ENCODE results near the gene MBD4. TPM values are rescaled to one million over a fixed set of nuclear protein-coding genes. Genes with fewer than 3 reads are reported as not detected.

Gene MBD4
- total RNA-seq, 1 experiment from 2014 or later = 15.7 TPM

DNA sequence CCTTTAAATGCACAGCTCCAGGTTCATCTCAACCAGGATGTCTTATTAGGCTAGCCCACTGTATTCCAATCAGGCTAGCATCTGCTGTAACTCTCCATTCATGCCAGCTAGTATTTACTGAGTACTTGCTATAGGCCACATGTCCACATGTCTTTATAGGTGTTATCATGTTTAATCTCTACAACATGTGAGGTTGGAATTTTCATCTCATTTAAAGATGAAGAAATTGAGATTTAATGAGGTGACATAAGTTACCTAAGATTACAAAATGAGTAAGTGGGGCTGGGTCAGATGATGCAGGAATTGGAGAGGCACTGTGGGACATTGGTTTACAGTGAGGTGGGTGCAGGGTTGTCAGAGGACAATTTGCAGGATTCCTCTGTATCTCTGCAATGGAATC lies 3.2 kb upstream of the MBD4 start (continued):
- TF ChIP-seq, protein P1, sequence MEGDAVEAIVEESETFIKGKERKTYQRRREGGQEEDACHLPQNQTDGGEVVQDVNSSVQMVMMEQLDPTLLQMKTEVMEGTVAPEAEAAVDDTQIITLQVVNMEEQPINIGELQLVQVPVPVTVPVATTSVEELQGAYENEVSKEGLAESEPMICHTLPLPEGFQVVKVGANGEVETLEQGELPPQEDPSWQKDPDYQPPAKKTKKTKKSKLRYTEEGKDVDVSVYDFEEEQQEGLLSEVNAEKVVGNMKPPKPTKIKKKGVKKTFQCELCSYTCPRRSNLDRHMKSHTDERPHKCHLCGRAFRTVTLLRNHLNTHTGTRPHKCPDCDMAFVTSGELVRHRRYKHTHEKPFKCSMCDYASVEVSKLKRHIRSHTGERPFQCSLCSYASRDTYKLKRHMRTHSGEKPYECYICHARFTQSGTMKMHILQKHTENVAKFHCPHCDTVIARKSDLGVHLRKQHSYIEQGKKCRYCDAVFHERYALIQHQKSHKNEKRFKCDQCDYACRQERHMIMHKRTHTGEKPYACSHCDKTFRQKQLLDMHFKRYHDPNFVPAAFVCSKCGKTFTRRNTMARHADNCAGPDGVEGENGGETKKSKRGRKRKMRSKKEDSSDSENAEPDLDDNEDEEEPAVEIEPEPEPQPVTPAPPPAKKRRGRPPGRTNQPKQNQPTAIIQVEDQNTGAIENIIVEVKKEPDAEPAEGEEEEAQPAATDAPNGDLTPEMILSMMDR (IDR thresholded peaks at IDR 0.05 in 2 of 3, conservative IDR thresholded peaks at IDR 0.05 in 1 of 3; ENCODE audit: borderline replicate concordance in 1 of 3, insufficient read depth in 1 of 3, low read depth in 2 of 3, low read length in 2 of 3) = no peak
- TF ChIP-seq EZH2 (IDR thresholded peaks at IDR 0.05) (no peak), ATF3 (IDR thresholded peaks at IDR 0.05) (no peak), ZFX (IDR thresholded peaks at IDR 0.05) (no peak)

GRCh38 chr3:129442486-129442885 lies 2.7 kb upstream of the MBD4 start:
- no peak overlapping the region for H3K4me3 ChIP-seq (replicated peaks in 1 of 2; ENCODE audit: low read depth in 1 of 2, low read length in 2 of 2)
- H2AFZ ChIP-seq (ENCODE audit: low read depth, low read length, poor library complexity, severe bottlenecking) = no peak overlapping the region
- H3K27ac ChIP-seq (ENCODE audit: low read depth, low read length) = no peak overlapping the region
- H3K27me3 ChIP-seq (ENCODE audit: insufficient read depth, low read length) = no peaks in the 10 kb centered on the region
- peaks cover 9 to 18% of the 10 kb centered on the region in 2 experiments; a peak in 3 of 4 replicates for H3K4me1 ChIP-seq (ENCODE audit: control insufficient read depth in 1 of 2, insufficient read depth in 2 of 2, low read length in 2 of 2)
- H3K36me3 ChIP-seq (ENCODE audit: control insufficient read depth in 1 of 2, insufficient read depth in 2 of 2, low read length in 2 of 2) = peaks cover 0 to 4% of the 10 kb centered on the region in 2 experiments; a peak in 2 of 4 replicates
- H3K9ac ChIP-seq (ENCODE audit: low read length) = no peak overlapping the region
- H4K20me1 ChIP-seq (ENCODE audit: insufficient read depth) = no peaks in the 10 kb centered on the region
- ATAC-seq (no peak), DNase-seq (ENCODE audit: low read depth, low spot score) (no peak)
- CTCF ChIA-PET = no interaction called here
- RAD21 ChIA-PET (ENCODE audit: low non-redundant PET in 1 of 2, low total read pairs in 2 of 2, uncharacterized antibody in 2 of 2, unreplicated experiment in 2 of 2) = no interaction called here
- no peaks in the 10 kb centered on the region for H3K9me2 ChIP-seq (ENCODE audit: insufficient read depth)
- intact Hi-C loops (cut with micrococcal nuclease) = no loop called here
- BruUV-seq (replicated peaks) = no TSS peak
- TF ChIP-seq TCF7L2 (IDR thresholded peaks at IDR 0.05; ENCODE audit: borderline replicate concordance, extremely low read depth, insufficient read depth, insufficient read length) (no peak), POLR2AphosphoS5 (IDR thresholded peaks at IDR 0.05; ENCODE audit: low read depth, low read length) (no peak), ATF3 (IDR thresholded peaks at IDR 0.05) (no peak), SP1 (IDR thresholded peaks at IDR 0.05; ENCODE audit: low read depth) (no peak), ZFX (IDR thresholded peaks at IDR 0.05) (no peak), POLR2A (IDR thresholded peaks at IDR 0.05; ENCODE audit: borderline replicate concordance, extremely low read depth, insufficient read depth, insufficient read length) (no peak), SRF (IDR thresholded peaks at IDR 0.05; ENCODE audit: low read depth) (no peak), EZH2 (IDR thresholded peaks at IDR 0.05) (no peak), JUND (IDR thresholded peaks at IDR 0.05) (no peak), SIN3A (IDR thresholded peaks at IDR 0.05; ENCODE audit: low read depth) (no peak), MAX (IDR thresholded peaks at IDR 0.05) (no peak), ZNF274 (IDR thresholded peaks at IDR 0.05; ENCODE audit: low read depth, low read length) (no peak)
- TF ChIP-seq, protein P1 (IDR thresholded peaks at IDR 0.05 in 2 of 3, conservative IDR thresholded peaks at IDR 0.05 in 1 of 3; ENCODE audit: borderline replicate concordance in 1 of 3, insufficient read depth in 1 of 3, low read depth in 2 of 3, low read length in 2 of 3) = no peak
- TF ChIP-seq, protein P2, sequence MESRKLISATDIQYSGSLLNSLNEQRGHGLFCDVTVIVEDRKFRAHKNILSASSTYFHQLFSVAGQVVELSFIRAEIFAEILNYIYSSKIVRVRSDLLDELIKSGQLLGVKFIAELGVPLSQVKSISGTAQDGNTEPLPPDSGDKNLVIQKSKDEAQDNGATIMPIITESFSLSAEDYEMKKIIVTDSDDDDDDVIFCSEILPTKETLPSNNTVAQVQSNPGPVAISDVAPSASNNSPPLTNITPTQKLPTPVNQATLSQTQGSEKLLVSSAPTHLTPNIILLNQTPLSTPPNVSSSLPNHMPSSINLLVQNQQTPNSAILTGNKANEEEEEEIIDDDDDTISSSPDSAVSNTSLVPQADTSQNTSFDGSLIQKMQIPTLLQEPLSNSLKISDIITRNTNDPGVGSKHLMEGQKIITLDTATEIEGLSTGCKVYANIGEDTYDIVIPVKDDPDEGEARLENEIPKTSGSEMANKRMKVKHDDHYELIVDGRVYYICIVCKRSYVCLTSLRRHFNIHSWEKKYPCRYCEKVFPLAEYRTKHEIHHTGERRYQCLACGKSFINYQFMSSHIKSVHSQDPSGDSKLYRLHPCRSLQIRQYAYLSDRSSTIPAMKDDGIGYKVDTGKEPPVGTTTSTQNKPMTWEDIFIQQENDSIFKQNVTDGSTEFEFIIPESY (IDR thresholded peaks at IDR 0.05; ENCODE audit: extremely low read depth, insufficient replicate concordance, low read length) = no peak
- POLR2A ChIA-PET = no interaction called here
- no peak overlapping the region for H3K4me2 ChIP-seq (ENCODE audit: low read length)
- H3K79me2 ChIP-seq (ENCODE audit: insufficient read depth, low read length) = peaks cover 32% of the 10 kb centered on the region
- no peaks in the 10 kb centered on the region for H3K9me3 ChIP-seq (ENCODE audit: control insufficient read depth in 1 of 2, insufficient read depth in 1 of 2, low read depth in 1 of 2, low read length in 2 of 2)

Data from HCT116 (cell line).